CD4-positive, alpha-beta memory T cell (primary cell): Measurements from ENCODE around the gene TREML1. TPM values are rescaled to one million over a fixed set of nuclear protein-coding genes. Genes with fewer than 3 reads are reported as not detected.

ENCODE experiments used
- CTCF ChIA-PET: fragments of 350-600 bp; sonication (Branson Sonifier 250); formaldehyde crosslinking; loops from one replicate; lab custom pipeline; 2021; ENCODE audit warnings: inconsistent platforms; ENCODE audit not compliant: partially characterized antibody; lab: Charles Lee
- POLR2A ChIA-PET: fragments of 350-600 bp; sonication (Branson Sonifier 250); formaldehyde crosslinking; loops from one replicate; lab custom pipeline; 2021; ENCODE audit not compliant: partially characterized antibody; lab: Charles Lee
- DNase-seq, 5 donors: peaks; one replicate each; pipeline versions ENCODE4 v3.0.0 to v3.0.0-alpha.2; 2020 to 2022; ENCODE audit warnings: mixed read lengths in 1 of 5
- H3K27ac ChIP-seq: one replicate; pipeline ENCODE4 v1.7.0; 2013; ENCODE audit warnings: low read depth, low read length
- H3K27me3 ChIP-seq: 2 replicates; pipeline ENCODE4 v1.7.0; 2013; ENCODE audit warnings: mild to moderate bottlenecking, low read length, moderate library complexity; ENCODE audit not compliant: insufficient read depth
- H3K36me3 ChIP-seq: 2 replicates; pipeline ENCODE4 v1.7.0; 2013; ENCODE audit warnings: mild to moderate bottlenecking, low read length, moderate library complexity; ENCODE audit not compliant: insufficient read depth
- H3K4me1 ChIP-seq: 2 replicates; pipeline ENCODE4 v1.7.0; 2013; ENCODE audit warnings: mild to moderate bottlenecking, low read length, moderate library complexity; ENCODE audit not compliant: insufficient read depth
- H3K4me3 ChIP-seq, 2 donors: one replicate each; pipeline ENCODE4 v1.7.0; 2013; ENCODE audit warnings: low read length in 2 of 2, mild to moderate bottlenecking in 1 of 2
- H3K9me3 ChIP-seq, 2 donors: one replicate each; pipeline ENCODE4 v1.7.0; 2013; ENCODE audit warnings: low read length in 2 of 2, control low read depth in 1 of 2; ENCODE audit not compliant: control insufficient read depth in 1 of 2
- H3K27ac Mint-ChIP-seq, 7 donors: one replicate each; pipeline ENCODE4 v1.8.0; 2020 to 2021; ENCODE audit warnings: mixed read lengths in 7 of 7, mild to moderate bottlenecking in 6 of 7, inconsistent platforms in 3 of 7, moderate library complexity in 3 of 7
- H3K27me3 Mint-ChIP-seq, 2 donors: one replicate each; pipeline ENCODE4 v1.8.0; 2020 to 2021; ENCODE audit warnings: mixed read lengths in 2 of 2
- H3K36me3 Mint-ChIP-seq, 2 donors: one replicate each; pipeline ENCODE4 v1.8.0; 2020 to 2021; ENCODE audit warnings: mixed read lengths in 2 of 2, inconsistent platforms in 1 of 2, mild to moderate bottlenecking in 1 of 2
- H3K4me1 Mint-ChIP-seq, 4 donors: one replicate each; pipeline ENCODE4 v1.8.0; 2020 to 2021; ENCODE audit warnings: mixed read lengths in 4 of 4, mild to moderate bottlenecking in 1 of 4
- H3K4me3 Mint-ChIP-seq, 8 donors: one replicate each; pipeline ENCODE4 v1.8.0; 2020 to 2021; ENCODE audit warnings: mixed read lengths in 8 of 8, mild to moderate bottlenecking in 7 of 8, moderate library complexity in 6 of 8, inconsistent platforms in 3 of 8
- H3K9me3 Mint-ChIP-seq, 8 donors: one replicate each; pipeline ENCODE4 v1.8.0; 2020 to 2021; ENCODE audit warnings: mixed read lengths in 8 of 8, mild to moderate bottlenecking in 5 of 8, inconsistent platforms in 3 of 8, moderate library complexity in 1 of 8
- intact Hi-C: fragments of 100-400 bp; cut with micrococcal nuclease; formaldehyde crosslinking; loops from one replicate; pipeline ENCODE4 v1.15.1; 2023
- polyA plus RNA-seq, 2 donors: library from polyadenylated mRNA; unstranded; fragments of 300-500 nt; fragmentation: Illumina TruSeq; gene quantifications; one replicate each; pipeline ENCODE4 v1.2.3, GENCODE V29; 2021
- total RNA-seq, 2 experiments: library from RNA; stranded (reverse); gene quantifications; one replicate each; pipeline ENCODE4 v1.2.3, GENCODE V29; 2021

The TREML1 gene
- total and polyA plus RNA-seq, 4 experiments from 2014 or later = not detected

- H3K4me3 Mint-ChIP-seq = no peak overlapping the region
- no peaks in the 10 kb centered on the region for H3K4me1 ChIP-seq
- no peaks in the 10 kb centered on the region for H3K36me3 ChIP-seq
- DNase-seq = no peak
- ChIA-PET POLR2A (no interaction called here), CTCF (no interaction called here)
- H3K36me3 Mint-ChIP-seq = no peaks in the 10 kb centered on the region
- no peak overlapping the region for H3K27ac ChIP-seq
- intact Hi-C loops = no loop called here
- H3K27ac Mint-ChIP-seq = no peak overlapping the region
- H3K27me3 Mint-ChIP-seq = peaks cover 3 to 6% of the 10 kb centered on the region in 2 donors
- no peaks in the 10 kb centered on the region for H3K27me3 ChIP-seq
- no peak overlapping the region for H3K4me3 ChIP-seq
- no peaks in the 10 kb centered on the region for H3K9me3 Mint-ChIP-seq
- H3K9me3 ChIP-seq = no peaks in the 10 kb centered on the region
- H3K4me1 Mint-ChIP-seq = no peaks in the 10 kb centered on the region
Observed at GRCh38 chr6:41161380-41161779, 7.2 kb upstream of the TREML1 start.

- H3K27me3 ChIP-seq = no peaks in the 10 kb centered on the region
- intact Hi-C loops = no loop called here
- no peaks in the 10 kb centered on the region for H3K9me3 ChIP-seq
- no peaks in the 10 kb centered on the region for H3K4me1 ChIP-seq
- no peak overlapping the region for H3K27ac ChIP-seq
- no peak for DNase-seq
- Mint-ChIP-seq H3K36me3 (no peaks in the 10 kb centered on the region), H3K27me3 (peaks cover 3 to 6% of the 10 kb centered on the region in 2 donors), H3K4me1 (no peaks in the 10 kb centered on the region), H3K4me3 (no peak overlapping the region), H3K9me3 (no peaks in the 10 kb centered on the region), H3K27ac (no peak overlapping the region)
- H3K36me3 ChIP-seq = no peaks in the 10 kb centered on the region
- CTCF ChIA-PET = no interaction called here
- no peak overlapping the region for H3K4me3 ChIP-seq
- POLR2A ChIA-PET = no interaction called here
Observed at GRCh38 chr6:41160933-41161332, 6.8 kb upstream of the TREML1 start.

DNA sequence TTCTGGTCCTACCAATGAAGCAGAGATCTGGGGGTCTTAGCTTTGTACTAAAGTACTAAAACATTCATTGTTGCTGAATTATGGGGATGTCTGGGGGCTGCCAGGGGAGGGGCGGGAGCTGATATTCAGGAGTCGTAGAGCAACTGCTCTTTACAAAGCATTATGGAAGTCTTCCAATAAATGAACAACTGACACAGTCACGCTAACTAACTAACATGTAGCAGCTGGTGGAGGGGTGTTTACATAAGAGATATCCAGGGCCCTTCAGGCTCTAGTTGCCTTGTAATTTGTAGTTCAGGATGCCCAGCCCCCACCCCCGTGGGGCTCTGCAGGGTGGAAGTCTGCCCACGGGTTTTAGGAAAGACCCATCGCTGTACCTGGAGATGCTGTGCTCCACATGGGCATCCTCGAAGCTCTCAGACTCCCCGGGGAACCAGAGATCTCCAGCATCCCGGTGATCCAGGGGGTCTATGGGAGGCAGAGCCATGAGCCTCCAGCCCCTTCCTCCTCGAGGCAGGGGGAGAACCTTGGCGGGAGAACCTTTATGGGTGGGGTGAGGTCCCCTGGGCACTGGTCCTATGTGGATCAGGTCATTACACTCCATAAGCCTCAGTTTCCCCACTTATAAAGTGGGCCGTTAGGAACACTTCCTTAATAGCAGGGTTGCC, 5.4 kb upstream of the TREML1 start:
- H3K27ac Mint-ChIP-seq = no peak overlapping the region
- peaks cover 3 to 6% of the 10 kb centered on the region in 2 donors for H3K27me3 Mint-ChIP-seq
- H3K9me3 Mint-ChIP-seq = peaks cover 0 to 1% (median 0%) of the 10 kb centered on the region in 8 donors
- intact Hi-C loops = no loop called here
- no peaks in the 10 kb centered on the region for H3K9me3 ChIP-seq
- H3K4me1 Mint-ChIP-seq = peaks cover 0 to 1% (median under 1%) of the 10 kb centered on the region in 4 donors
- H3K4me1 ChIP-seq = no peaks in the 10 kb centered on the region
- H3K27ac ChIP-seq = no peak overlapping the region
- H3K27me3 ChIP-seq = no peaks in the 10 kb centered on the region
- no peaks in the 10 kb centered on the region for H3K36me3 ChIP-seq
- no peak overlapping the region for H3K4me3 ChIP-seq
- POLR2A ChIA-PET = no interaction called here
- H3K4me3 Mint-ChIP-seq = no peak overlapping the region
- DNase-seq = no peak
- CTCF ChIA-PET = no interaction called here
- no peaks in the 10 kb centered on the region for H3K36me3 Mint-ChIP-seq

DNA sequence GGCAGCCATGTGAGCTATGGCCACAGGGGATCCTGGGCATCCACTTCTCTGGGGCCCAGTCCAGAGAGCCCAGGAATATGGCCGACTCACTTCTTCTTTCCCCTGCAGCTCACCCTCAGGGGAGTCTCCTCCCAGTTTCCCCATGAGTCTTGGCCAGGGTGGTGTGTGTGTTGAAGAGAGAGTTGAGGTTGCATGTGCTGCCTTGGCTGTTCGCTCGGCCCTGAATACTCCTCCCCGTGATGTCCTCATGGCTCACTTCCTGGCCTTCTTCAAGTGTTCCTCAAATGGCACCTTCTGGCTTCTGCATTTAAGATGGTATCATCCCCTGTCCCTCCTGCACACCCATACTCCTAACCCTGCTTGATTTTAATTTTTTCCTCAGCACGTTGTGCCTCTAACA, 3.2 kb upstream of the TREML1 start:
- H3K9me3 Mint-ChIP-seq = peaks cover 0 to 1% (median 0%) of the 10 kb centered on the region in 8 donors
- H3K4me3 Mint-ChIP-seq = no peak overlapping the region
- DNase-seq = no peak
- H3K36me3 ChIP-seq = no peaks in the 10 kb centered on the region
- no peak overlapping the region for H3K4me3 ChIP-seq
- H3K27ac ChIP-seq = no peak overlapping the region
- peaks cover 0 to 1% (median under 1%) of the 10 kb centered on the region in 4 donors for H3K4me1 Mint-ChIP-seq
- CTCF ChIA-PET = interaction anchor here (0.8 kb wide), 1 partner anchor 25 kb away, joined by 3 read pairs; no protein-coding TSS in a partner anchor
- no peaks in the 10 kb centered on the region for H3K36me3 Mint-ChIP-seq
- H3K27me3 ChIP-seq = no peaks in the 10 kb centered on the region
- no peaks in the 10 kb centered on the region for H3K4me1 ChIP-seq
- intact Hi-C loops = no loop called here
- no peak overlapping the region for H3K27ac Mint-ChIP-seq
- peaks cover 3 to 8% of the 10 kb centered on the region in 2 donors for H3K27me3 Mint-ChIP-seq
- POLR2A ChIA-PET = no interaction called here
- no peaks in the 10 kb centered on the region for H3K9me3 ChIP-seq

- CTCF ChIA-PET = interaction anchor here (0.8 kb wide), 1 partner anchor 26 kb away, joined by 3 read pairs; no protein-coding TSS in a partner anchor
- peaks cover under 1 to 8% of the 10 kb centered on the region in 2 donors for H3K27me3 Mint-ChIP-seq
- POLR2A ChIA-PET = no interaction called here
- no peak overlapping the region for H3K4me3 ChIP-seq
- peaks cover 0 to 1% (median 0%) of the 10 kb centered on the region in 8 donors for H3K9me3 Mint-ChIP-seq
- H3K36me3 ChIP-seq = no peaks in the 10 kb centered on the region
- DNase-seq = no peak
- H3K4me3 Mint-ChIP-seq = no peak overlapping the region
- H3K27me3 ChIP-seq = no peaks in the 10 kb centered on the region
- no peaks in the 10 kb centered on the region for H3K36me3 Mint-ChIP-seq
- no peaks in the 10 kb centered on the region for H3K9me3 ChIP-seq
- H3K27ac Mint-ChIP-seq = no peak overlapping the region
- no peak overlapping the region for H3K27ac ChIP-seq
- intact Hi-C loops = no loop called here
- no peaks in the 10 kb centered on the region for H3K4me1 ChIP-seq
- H3K4me1 Mint-ChIP-seq = peaks cover 0 to 1% (median under 1%) of the 10 kb centered on the region in 4 donors
Observed at GRCh38 chr6:41156771-41157170, 2.6 kb upstream of the TREML1 start.

DNA sequence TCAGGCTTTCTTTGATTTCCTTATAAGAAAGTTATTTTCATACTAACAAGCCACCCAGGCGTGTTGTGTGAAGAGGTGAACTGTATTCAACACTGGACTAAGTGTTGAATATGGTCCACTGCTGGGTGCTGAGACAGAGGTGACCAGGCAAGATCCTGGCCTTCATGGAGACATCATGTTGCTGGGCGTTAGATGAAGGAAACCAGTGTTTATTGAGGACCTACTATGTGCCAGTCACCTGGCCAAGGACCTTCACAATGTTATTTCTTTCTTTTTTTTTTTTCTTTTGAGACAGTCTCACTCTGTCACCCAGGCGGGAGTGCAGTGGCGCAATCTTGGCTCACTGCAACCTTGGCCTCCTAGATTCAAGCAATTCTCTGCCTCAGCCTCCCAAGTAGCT, 1.9 kb upstream of the TREML1 start:
- Mint-ChIP-seq H3K4me1 (peaks cover 0 to 1% (median under 1%) of the 10 kb centered on the region in 4 donors), H3K27ac (no peak overlapping the region), H3K36me3 (peaks cover 0 to 6% of the 10 kb centered on the region in 2 donors), H3K27me3 (peaks cover 0 to 8% of the 10 kb centered on the region in 2 donors), H3K9me3 (peaks cover 0 to 1% (median 0%) of the 10 kb centered on the region in 8 donors), H3K4me3 (no peak overlapping the region)
- H3K4me1 ChIP-seq = no peaks in the 10 kb centered on the region
- no peaks in the 10 kb centered on the region for H3K36me3 ChIP-seq
- no peaks in the 10 kb centered on the region for H3K9me3 ChIP-seq
- POLR2A ChIA-PET = no interaction called here
- H3K27me3 ChIP-seq = no peaks in the 10 kb centered on the region
- DNase-seq = no peak
- H3K27ac ChIP-seq = no peak overlapping the region
- CTCF ChIA-PET = no interaction called here
- H3K4me3 ChIP-seq = no peak overlapping the region
- intact Hi-C loops = no loop called here

DNA sequence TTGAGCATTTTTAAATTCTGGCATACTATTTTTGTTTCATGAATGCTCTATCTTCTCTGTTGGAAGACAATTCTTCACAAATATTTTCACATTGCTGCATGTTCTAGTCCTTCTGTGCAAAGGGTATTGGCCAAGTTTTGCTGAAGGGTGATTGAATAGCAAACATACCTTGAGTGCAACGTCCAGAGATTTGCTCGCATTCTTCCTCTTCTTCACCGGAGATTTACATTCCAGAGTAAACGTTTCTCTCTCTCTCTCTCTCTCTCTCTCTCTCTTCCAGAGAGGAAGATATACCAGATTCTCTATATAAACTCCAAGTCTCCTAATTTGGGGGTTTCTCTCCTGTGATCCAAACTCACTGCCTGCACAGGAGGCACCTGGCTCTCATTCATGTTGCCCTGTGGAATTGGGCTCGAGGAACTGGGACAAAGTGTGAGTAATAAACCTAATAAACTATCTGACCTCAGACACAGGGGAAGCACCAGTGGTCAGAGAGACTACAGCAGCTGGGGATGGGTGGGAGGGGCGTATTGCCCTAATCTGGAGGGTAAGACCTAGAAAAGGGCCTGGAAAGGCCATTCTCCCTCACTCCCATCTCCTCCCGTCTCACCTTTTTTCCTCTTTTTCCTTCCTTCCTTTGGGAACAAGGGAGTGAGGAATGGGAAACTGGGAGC, 1.1 kb upstream of the TREML1 start:
- Histone ChIP-seq H3K27me3 (no peaks in the 10 kb centered on the region), H3K4me3 (no peak overlapping the region), H3K27ac (no peak overlapping the region), H3K36me3 (no peaks in the 10 kb centered on the region), H3K4me1 (no peaks in the 10 kb centered on the region), H3K9me3 (no peaks in the 10 kb centered on the region)
- POLR2A ChIA-PET = no interaction called here
- Mint-ChIP-seq H3K4me1 (peaks cover 0 to 1% (median under 1%) of the 10 kb centered on the region in 4 donors), H3K27me3 (peaks cover 0 to 8% of the 10 kb centered on the region in 2 donors), H3K36me3 (peaks cover 0 to 6% of the 10 kb centered on the region in 2 donors), H3K9me3 (peaks cover 0 to 1% (median 0%) of the 10 kb centered on the region in 8 donors), H3K27ac (no peak overlapping the region), H3K4me3 (no peak overlapping the region)
- CTCF ChIA-PET = no interaction called here
- intact Hi-C loops = no loop called here
- no peak for DNase-seq
